CD4-positive, alpha-beta T cell treated with Interleukin-17A for 4 hours (primary cell): Measurements from ENCODE around the gene HCST.
"Not testable (repeated sequence)": the region's sequence is repeated elsewhere in the genome, so short reads cannot be mapped to it uniquely, and the experiment has no call there.

Source experiments
- DNase-seq: peaks from one replicate; pipeline ENCODE4 v3.0.0-alpha.2; 2020; ENCODE audit warnings: mixed read lengths

Gene HCST

GRCh38 chr19:35907377-35907745 is 5.0 kb downstream of the HCST start:
- no peak for DNase-seq

- no peak for DNase-seq
Observed at GRCh38 chr19:35908010-35908441, 5.7 kb downstream of the HCST start, which contains the start of gene TYROBP. Gene TYROBP (minus strand): TSS chr19:35908295. CDS start chr19:35908228, 67 bp downstream.

- peak; percentile 45 for DNase-seq
Observed at GRCh38 chr19:35908973-35909683, 6.8 kb downstream of the HCST start.

GRCh38 chr19:35909684-35910035 is 7.3 kb downstream of the HCST start:
- DNase-seq = no peak

- not testable (repeated sequence) for DNase-seq
Observed at GRCh38 chr19:35910355-35910754, 8.0 kb downstream of the HCST start.

GRCh38 chr19:35911173-35911572 is 8.8 kb downstream of the HCST start:
- DNase-seq = no peak

GRCh38 chr19:35911790-35912189 is 9.5 kb downstream of the HCST start:
- peak; percentile 53 for DNase-seq

- no peak for DNase-seq
Observed at GRCh38 chr19:35913589-35913988, 11.3 kb downstream of the HCST start.

- DNase-seq = no peak
Observed at GRCh38 chr19:35915443-35915842, 13.1 kb downstream of the HCST start.

- no peak for DNase-seq
Observed at GRCh38 chr19:35919306-35919705, 17.0 kb downstream of the HCST start.

GRCh38 chr19:35921012-35921411 is 18.7 kb downstream of the HCST start:
- DNase-seq = no peak

GRCh38 chr19:35925501-35925900 is 23.2 kb downstream of the HCST start:
- DNase-seq = no peak

- no peak for DNase-seq
Observed at GRCh38 chr19:35928507-35928906, 26.2 kb downstream of the HCST start.

- no peak for DNase-seq
Observed at GRCh38 chr19:35929876-35930275, 27.5 kb downstream of the HCST start.

GRCh38 chr19:35931161-35931873 is 29.0 kb downstream of the HCST start:
- peak; percentile 99 for DNase-seq

GRCh38 chr19:35931874-35932202 is 29.5 kb downstream of the HCST start:
- DNase-seq = no peak

GRCh38 chr19:35932291-35932936 is 30.1 kb downstream of the HCST start:
- DNase-seq = no peak

- DNase-seq = peak; percentile 78
Observed at GRCh38 chr19:35935911-35936737, 33.8 kb downstream of the HCST start, which contains the start of gene LRFN3. Gene LRFN3 (plus strand): TSS chr19:35936374. CDS start chr19:35939426, 3,052 bp downstream.

GRCh38 chr19:35936738-35937268 is 34.5 kb downstream of the HCST start:
- no peak for DNase-seq

GRCh38 chr19:35937345-35938281 is 35.3 kb downstream of the HCST start:
- peak; percentile 21 for DNase-seq
